ENCODE measurements around the gene REG4.

DNA sequence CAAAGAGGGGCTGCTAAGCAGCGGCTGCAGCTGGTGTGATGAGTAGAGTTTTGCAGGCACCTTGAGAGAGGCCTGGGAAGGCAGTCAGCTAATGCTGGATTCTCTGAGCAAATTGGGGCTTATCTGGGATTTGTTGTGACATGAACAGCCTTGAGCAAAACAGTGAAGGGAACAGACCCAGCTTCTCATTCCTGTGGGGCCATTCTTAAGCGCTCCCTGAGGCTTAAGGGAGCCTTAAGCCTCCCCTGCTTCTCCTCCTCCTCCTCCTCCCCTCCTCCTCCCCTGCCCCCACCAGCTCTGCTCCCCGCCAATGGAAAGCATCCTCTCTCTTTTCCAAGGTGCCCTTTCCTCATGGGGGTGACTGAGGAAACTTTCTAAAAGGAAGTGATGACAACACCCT, 63.8 kb downstream of the REG4 start:
- TF ChIP-seq REST (IDR thresholded peaks at IDR 0.05; ENCODE audit: insufficient replicate concordance, low read depth) = no peak
- TF ChIP-seq CTCF (IDR thresholded peaks at IDR 0.05; ENCODE audit: insufficient read depth, low read length) = no peak
- TF ChIP-seq SPI1 (IDR thresholded peaks at IDR 0.05; ENCODE audit: borderline replicate concordance, low read depth) = no peak

Measured in HL-60 (cell line).